Measurements from ENCODE around the gene FCER2.

FCER2 gene

DNA sequence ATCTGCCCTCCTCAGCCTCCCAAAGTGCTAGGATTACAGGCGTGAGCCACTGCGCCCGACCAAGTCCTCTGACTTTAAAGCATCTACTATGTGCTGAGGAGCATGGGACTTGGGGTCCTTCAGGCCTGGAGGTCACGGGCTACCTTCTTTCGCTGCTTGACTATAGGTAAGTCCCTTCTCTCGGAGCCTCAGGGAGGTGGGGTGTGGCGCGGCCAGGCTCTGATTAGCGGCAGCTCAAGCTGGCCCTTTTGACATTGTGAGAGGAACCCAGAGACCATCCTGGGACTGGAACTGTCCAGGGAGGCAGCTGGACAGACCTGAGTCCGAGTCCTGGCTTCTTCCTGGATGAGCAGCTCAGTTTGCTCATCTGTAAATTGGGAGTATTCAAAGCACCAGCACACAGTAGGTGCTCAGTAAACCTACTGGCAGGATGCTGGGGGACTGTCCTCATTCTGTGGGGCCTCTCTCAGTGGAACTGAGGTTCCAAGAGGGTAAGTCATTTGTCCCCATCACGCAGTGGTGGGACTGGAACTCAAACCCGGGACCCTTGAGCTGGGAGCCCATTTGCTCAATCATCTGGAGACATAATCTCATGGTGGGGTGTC is 780 bp downstream of the FCER2 start:
- ATAC-seq (ENCODE audit: insufficient read depth, low read depth) (no peak), DNase-seq (no peak)
- H4K20me1 ChIP-seq (ENCODE audit: insufficient read depth, low read length) = no peaks in the 10 kb centered on the region
- no peaks in the 10 kb centered on the region for H3K9me3 ChIP-seq (ENCODE audit: insufficient read depth, low read length, severe bottlenecking)
- H3K4me2 ChIP-seq (ENCODE audit: insufficient read depth, low read length) = no peak overlapping the region
- H3K36me3 ChIP-seq (ENCODE audit: insufficient read depth, low read length) = no peaks in the 10 kb centered on the region
- no peak overlapping the region for H3K4me3 ChIP-seq (ENCODE audit: low read depth in 1 of 2, low read length in 2 of 2)
- no peaks in the 10 kb centered on the region for H3K27me3 ChIP-seq (ENCODE audit: insufficient read depth, low read length, poor library complexity)
- H2AFZ ChIP-seq (ENCODE audit: low read depth, low read length) = no peak overlapping the region
- H3K79me2 ChIP-seq (ENCODE audit: insufficient read depth, low read length) = no peaks in the 10 kb centered on the region
- no peak overlapping the region for H3K9ac ChIP-seq (ENCODE audit: low read depth, low read length)
- H3K27ac ChIP-seq (ENCODE audit: low read length) = no peak overlapping the region
- TF ChIP-seq, protein P1, sequence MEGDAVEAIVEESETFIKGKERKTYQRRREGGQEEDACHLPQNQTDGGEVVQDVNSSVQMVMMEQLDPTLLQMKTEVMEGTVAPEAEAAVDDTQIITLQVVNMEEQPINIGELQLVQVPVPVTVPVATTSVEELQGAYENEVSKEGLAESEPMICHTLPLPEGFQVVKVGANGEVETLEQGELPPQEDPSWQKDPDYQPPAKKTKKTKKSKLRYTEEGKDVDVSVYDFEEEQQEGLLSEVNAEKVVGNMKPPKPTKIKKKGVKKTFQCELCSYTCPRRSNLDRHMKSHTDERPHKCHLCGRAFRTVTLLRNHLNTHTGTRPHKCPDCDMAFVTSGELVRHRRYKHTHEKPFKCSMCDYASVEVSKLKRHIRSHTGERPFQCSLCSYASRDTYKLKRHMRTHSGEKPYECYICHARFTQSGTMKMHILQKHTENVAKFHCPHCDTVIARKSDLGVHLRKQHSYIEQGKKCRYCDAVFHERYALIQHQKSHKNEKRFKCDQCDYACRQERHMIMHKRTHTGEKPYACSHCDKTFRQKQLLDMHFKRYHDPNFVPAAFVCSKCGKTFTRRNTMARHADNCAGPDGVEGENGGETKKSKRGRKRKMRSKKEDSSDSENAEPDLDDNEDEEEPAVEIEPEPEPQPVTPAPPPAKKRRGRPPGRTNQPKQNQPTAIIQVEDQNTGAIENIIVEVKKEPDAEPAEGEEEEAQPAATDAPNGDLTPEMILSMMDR (IDR thresholded peaks at IDR 0.05; ENCODE audit: borderline replicate concordance, extremely low read depth, low read length, poor library complexity, severe bottlenecking) = no peak
- TF ChIP-seq EZH2 (IDR thresholded peaks at IDR 0.05; ENCODE audit: borderline replicate concordance, low read depth, low read length, severe bottlenecking) = no peak
- no peaks in the 10 kb centered on the region for H3K4me1 ChIP-seq (ENCODE audit: insufficient read depth, low read length)

DNA sequence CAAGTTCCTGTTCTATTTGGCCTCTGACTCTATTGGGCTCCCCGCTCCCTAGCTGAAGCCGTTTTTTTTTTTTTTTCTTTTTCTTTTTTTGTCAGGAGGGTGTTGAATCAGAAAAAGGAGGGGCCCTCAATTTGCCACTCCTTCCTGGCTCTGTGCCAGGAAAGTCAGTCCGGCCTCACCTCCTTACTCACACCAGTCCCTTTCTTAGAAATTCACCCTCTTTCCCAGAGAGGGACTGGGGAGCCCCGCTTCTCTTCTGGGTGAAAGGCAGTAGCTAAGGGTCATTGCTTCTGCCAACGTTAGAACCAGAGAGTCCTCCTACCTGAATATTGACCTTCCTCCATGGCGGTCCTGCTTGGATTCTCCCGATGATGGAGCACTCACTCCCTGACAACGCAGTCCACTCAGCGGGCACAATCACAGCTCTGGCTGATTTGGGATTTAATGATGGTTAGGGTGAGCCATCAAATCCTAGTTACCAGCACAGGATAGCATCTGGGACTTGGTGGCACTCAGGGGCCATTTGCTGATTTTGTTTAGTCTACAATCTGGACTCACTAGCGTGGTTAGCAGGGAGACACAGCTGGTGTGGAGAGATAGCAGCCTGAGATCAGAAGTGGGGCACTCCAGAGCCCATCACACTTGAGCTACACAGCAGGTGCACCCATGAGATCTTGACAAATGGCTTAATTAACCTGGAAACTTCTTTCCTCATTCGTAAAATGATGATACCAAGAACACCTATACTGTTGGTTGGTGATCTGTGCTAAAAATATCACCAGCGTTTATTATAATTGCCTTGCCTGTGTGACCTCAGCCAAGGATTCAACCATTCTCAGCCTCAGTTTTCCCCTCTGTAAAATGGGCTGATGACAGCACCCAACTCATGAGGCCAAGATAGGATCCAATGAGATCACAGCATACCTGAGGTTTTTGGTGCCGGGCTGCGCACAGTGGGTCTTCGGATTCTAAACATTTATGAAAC is 2.2 kb downstream of the FCER2 start:
- Histone ChIP-seq H3K4me3 (ENCODE audit: low read depth in 1 of 2, low read length in 2 of 2) (no peak overlapping the region), H3K27ac (ENCODE audit: low read length) (no peak overlapping the region), H3K36me3 (ENCODE audit: insufficient read depth, low read length) (no peaks in the 10 kb centered on the region), H4K20me1 (ENCODE audit: insufficient read depth, low read length) (no peaks in the 10 kb centered on the region), H3K4me1 (ENCODE audit: insufficient read depth, low read length) (no peaks in the 10 kb centered on the region), H3K9me3 (ENCODE audit: insufficient read depth, low read length, severe bottlenecking) (no peaks in the 10 kb centered on the region), H3K9ac (ENCODE audit: low read depth, low read length) (no peak overlapping the region), H3K4me2 (ENCODE audit: insufficient read depth, low read length) (no peak overlapping the region), H3K79me2 (ENCODE audit: insufficient read depth, low read length) (no peaks in the 10 kb centered on the region), H2AFZ (ENCODE audit: low read depth, low read length) (no peak overlapping the region), H3K27me3 (ENCODE audit: insufficient read depth, low read length, poor library complexity) (no peaks in the 10 kb centered on the region)
- no peak for DNase-seq
- ATAC-seq (ENCODE audit: insufficient read depth, low read depth) = no peak
- TF ChIP-seq, protein P1 (IDR thresholded peaks at IDR 0.05; ENCODE audit: borderline replicate concordance, extremely low read depth, low read length, poor library complexity, severe bottlenecking) = no peak
- no peak for TF ChIP-seq EZH2 (IDR thresholded peaks at IDR 0.05; ENCODE audit: borderline replicate concordance, low read depth, low read length, severe bottlenecking)

DNA sequence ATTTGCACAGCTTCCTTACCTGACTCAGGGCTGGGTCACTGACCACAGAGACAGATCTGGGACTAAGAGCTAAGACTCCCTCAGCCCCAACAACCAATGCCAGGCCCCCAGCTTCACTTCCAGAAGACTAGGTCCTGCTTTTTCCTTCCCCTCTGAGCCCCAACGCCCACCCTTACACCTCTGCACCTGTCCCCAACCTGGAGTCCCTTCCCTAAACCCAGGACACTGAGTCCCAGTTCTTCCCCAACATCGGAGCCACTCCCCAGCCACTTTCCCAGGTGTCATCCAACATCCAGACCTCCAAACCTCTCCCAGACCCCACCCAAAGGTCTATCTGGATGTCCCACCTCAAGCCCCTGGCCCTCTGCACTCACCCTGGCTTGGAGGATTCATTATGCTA is 2.9 kb downstream of the FCER2 start:
- ATAC-seq (ENCODE audit: insufficient read depth, low read depth) = no peak
- Histone ChIP-seq H3K4me2 (ENCODE audit: insufficient read depth, low read length) (no peak overlapping the region), H4K20me1 (ENCODE audit: insufficient read depth, low read length) (no peaks in the 10 kb centered on the region), H3K4me3 (ENCODE audit: low read depth in 1 of 2, low read length in 2 of 2) (no peak overlapping the region), H3K27me3 (ENCODE audit: insufficient read depth, low read length, poor library complexity) (no peaks in the 10 kb centered on the region), H2AFZ (ENCODE audit: low read depth, low read length) (no peak overlapping the region), H3K27ac (ENCODE audit: low read length) (no peak overlapping the region), H3K36me3 (ENCODE audit: insufficient read depth, low read length) (no peaks in the 10 kb centered on the region), H3K9ac (ENCODE audit: low read depth, low read length) (no peak overlapping the region), H3K9me3 (ENCODE audit: insufficient read depth, low read length, severe bottlenecking) (no peaks in the 10 kb centered on the region), H3K4me1 (ENCODE audit: insufficient read depth, low read length) (no peaks in the 10 kb centered on the region), H3K79me2 (ENCODE audit: insufficient read depth, low read length) (no peaks in the 10 kb centered on the region)
- TF ChIP-seq EZH2 (IDR thresholded peaks at IDR 0.05; ENCODE audit: borderline replicate concordance, low read depth, low read length, severe bottlenecking) = no peak
- TF ChIP-seq, protein P1 (IDR thresholded peaks at IDR 0.05; ENCODE audit: borderline replicate concordance, extremely low read depth, low read length, poor library complexity, severe bottlenecking) = no peak
- DNase-seq = no peak
